H1 (cell line): ENCODE results near the gene TP73. TPM values are rescaled to one million over a fixed set of nuclear protein-coding genes. Genes with fewer than 3 reads are reported as not detected.

Experiments
- JUND ChIP-seq: IDR thresholded peaks from 2 replicates; pipeline ENCODE4 v1.6.1; 2011; ENCODE audit warnings: mild to moderate bottlenecking, improper control_type of control experiment, low read length
- TAF1 ChIP-seq: IDR thresholded peaks from 2 replicates; pipeline ENCODE4 v1.6.1; 2011; ENCODE audit warnings: mild to moderate bottlenecking, low read depth, low read length
- polyA plus RNA-seq, 7 experiments: library from polyadenylated mRNA; depleted of rRNA in 3 of 7; stranded (reverse) in 5 of 7; unstranded in 2 of 7; fragments of >200 nt in 5 of 7; fragments of 200-250 nt in 2 of 7; gene quantifications; 1 replicate in 5 of 7; 2 replicates in 1 of 7; 4 replicates in 1 of 7; pipeline versions ENCODE4 v1.2.1 to v1.2.3, GENCODE V29; 2011 to 2013; ENCODE audit warnings: missing spikeins in 2 of 7, mixed read lengths in 2 of 7
- total RNA-seq: library from RNA; stranded (reverse); fragmentation: NEBNext Ultra II Directional; extraction: Animal tissue kit (Norgen Biotek cat#: 25700); gene quantifications from 2 replicates; pipeline ENCODE4 v1.2.1, GENCODE V29; 2021

The TP73 gene
- total and polyA plus RNA-seq, 2 of the 8 experiments (the other 6 are each of a cell fraction or from before 2014, with no cell fraction given) = 2.6 to 3.1 TPM

DNA sequence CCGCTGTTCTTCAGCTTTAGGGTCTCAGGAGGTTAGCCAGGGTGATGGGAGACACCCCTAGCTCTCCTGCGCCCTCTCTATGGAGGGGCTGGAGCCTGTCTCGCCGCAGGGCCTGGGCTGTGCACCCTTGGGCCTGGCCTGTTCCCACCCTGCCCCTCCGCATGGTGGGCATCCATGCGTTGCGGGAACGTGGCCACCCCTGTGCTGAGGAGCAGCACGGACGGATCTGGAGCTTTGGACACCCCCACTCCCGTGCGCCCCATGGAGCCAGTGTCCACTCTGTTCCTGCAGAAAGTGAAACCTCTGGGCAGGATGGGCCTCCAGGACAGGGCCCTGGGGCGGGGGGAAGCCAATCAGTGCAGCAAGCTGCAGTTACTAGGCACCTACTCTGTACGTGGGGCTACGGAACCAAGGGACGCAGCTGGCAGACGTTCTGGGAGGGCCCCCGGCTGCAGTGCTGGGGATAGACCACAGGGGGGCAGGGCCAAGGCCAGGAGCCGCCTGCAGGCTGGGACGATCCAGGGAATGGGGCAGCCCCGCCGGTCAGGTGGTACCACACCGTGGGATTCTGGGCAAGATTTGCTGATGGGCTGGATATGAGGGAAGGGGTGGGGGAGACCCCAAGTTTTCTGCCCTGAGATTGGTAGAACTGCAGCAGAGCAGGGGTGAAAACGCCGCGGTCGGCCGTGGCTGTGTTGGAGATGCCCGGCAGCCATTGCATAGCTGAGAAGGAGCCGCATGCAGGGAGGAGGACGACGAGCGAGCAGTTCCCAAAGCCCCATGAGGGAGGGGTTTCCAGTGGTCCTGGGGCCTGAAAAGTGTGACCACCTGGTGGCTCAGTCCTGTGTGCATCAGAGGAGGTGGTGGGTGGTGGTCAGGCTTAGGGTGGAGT lies 43.3 kb downstream of the TP73 start (continued):
- no peak for TF ChIP-seq TAF1
- no peak for TF ChIP-seq JUND
- TF ChIP-seq, all 59 proteins: peak for 5
